Measurements from ENCODE around the gene ATG4C.
"Not testable (repeated sequence)": the region's sequence is repeated elsewhere in the genome, so short reads cannot be mapped to it uniquely, and the experiment has no call there.

ATG4C gene

GRCh38 chr1:62753031-62753965, 30.6 kb upstream of the ATG4C start:
- H3K4me3 ChIP-seq (ENCODE audit: low read depth, low read length), result no peak overlapping the region
- TF ChIP-seq CTCF (IDR thresholded peaks at IDR 0.05; ENCODE audit: low read depth, low read length), result no peak

DNA sequence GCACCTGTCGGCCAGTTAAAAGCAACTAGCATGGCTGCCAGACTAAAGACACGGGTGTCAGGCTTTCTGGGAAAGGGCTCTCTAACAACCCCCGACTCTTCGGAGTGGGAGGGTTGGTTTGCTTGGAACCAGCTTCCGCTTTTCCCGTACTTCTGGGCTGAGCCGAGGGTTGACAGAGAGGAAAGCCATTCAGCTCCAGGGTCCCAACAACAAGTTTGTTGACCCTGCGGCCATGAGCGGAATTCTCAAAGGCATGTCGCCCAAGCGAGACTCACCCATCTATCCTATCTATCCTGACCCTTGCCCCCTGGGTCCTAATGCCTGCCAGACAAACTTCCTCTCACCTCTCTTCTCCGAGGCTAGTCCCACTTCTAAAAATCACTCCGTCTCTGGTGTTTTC, 29.0 kb upstream of the ATG4C start:
- not testable (repeated sequence) for H3K4me3 ChIP-seq (ENCODE audit: low read depth, low read length)

DNA sequence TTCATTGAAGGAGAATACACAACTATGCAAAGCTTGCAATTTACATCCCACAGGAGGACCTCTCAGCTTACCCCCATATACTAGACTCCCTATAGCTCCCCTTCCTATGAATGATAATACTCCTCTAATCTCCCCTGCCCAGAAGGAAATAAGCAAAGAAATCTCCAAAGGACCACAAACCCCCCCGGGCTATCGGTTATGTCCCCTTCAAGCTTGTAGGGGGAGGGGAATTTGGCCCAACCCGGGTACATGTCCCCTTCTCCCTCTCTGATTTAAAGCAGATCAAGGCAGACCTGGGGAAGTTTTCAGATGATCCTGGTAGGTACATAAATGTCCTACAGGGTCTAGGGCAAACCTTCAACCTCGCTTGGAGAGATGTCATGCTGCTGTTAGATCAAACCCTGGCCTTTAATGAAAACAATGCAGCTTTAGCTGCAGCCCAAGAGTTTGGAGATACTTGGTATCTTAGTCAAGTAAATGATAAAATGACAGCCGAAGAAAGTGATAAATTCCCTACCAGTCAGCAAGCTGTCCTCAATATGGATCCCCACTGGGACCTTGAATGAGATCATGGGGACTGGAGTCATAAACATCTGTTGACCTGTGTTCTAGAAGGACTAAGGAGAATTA, 27.6 kb upstream of the ATG4C start:
- not testable (repeated sequence) for H3K4me3 ChIP-seq (ENCODE audit: low read depth, low read length)

DNA sequence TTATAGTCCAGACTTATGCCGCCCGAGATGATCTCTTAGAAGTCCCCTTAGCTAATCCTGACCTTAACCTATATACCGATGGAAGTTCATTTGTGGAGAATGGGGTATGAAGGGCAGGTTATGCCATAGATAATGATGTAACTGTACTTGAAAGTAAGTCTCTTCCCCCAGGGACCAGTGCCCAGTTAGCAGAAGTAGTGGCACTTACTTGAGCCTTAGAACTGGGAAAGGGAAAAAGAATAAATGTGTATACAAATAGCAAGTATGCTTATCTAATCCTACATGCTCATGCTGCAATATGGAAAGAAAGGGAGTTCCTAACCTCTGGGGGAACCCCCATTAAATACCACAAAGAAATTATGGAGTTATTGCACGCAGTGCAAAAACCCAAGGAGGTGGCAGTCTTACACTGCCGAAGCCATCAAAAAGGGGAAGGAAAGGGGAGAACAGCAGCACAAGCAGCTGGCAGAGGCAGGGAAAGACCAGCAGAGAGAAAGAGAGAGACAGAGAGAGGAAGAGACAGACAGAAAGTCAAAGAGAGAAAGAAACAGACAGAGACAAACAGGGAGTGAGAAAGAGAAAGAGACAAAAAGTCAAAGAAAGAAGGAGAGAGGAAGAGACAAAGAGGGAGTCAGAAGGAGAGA, 24.6 kb upstream of the ATG4C start:
- not testable (repeated sequence) for H3K4me3 ChIP-seq (ENCODE audit: low read depth, low read length)

DNA sequence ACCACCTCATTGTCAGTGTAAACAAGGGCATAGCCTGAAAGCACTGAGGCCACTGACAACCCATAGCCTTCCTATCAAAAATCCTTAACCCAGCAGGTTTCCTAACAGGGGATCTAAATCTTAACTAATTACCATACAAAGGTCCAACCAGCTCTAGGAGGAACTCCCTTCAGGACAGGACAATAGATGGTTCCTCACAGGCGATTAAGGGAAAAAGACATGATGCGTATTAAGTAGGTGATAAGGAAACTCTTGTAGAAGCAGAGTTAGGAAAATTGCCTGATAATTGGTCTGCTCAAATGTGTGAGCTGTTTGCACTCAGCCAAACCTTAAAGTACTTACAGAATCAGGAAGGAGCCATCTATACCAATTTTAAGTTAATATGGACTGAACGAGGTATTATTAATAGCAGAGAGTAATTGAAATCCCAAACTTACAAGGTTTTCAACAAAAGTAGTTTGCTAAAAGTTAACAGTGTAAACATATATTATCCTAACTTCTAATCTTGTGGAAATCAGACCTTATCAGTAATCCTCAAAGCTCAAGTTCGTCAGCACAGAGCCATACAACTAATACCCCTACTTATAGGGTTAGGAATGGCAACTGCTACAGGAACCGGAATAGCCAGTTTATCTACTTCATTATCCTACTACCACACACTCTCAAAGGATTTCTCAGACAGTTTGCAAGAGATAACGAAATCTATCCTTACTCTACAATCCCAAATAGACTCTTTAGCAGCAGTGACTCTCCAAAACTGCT, 23.7 kb upstream of the ATG4C start:
- H3K4me3 ChIP-seq (ENCODE audit: low read depth, low read length), result not testable (repeated sequence)

GRCh38 chr1:62761223-62761870, 22.6 kb upstream of the ATG4C start:
- H3K4me3 ChIP-seq (ENCODE audit: low read depth, low read length), result not testable (repeated sequence)

- not testable (repeated sequence) for H3K4me3 ChIP-seq (ENCODE audit: low read depth, low read length)
Measured at GRCh38 chr1:62762027-62762426, 21.9 kb upstream of the ATG4C start.

- H3K4me3 ChIP-seq (ENCODE audit: low read depth, low read length), result no peak overlapping the region
- no peak for TF ChIP-seq CTCF (IDR thresholded peaks at IDR 0.05; ENCODE audit: low read depth, low read length)
Measured at GRCh38 chr1:62765981-62766380, 18.0 kb upstream of the ATG4C start.

DNA sequence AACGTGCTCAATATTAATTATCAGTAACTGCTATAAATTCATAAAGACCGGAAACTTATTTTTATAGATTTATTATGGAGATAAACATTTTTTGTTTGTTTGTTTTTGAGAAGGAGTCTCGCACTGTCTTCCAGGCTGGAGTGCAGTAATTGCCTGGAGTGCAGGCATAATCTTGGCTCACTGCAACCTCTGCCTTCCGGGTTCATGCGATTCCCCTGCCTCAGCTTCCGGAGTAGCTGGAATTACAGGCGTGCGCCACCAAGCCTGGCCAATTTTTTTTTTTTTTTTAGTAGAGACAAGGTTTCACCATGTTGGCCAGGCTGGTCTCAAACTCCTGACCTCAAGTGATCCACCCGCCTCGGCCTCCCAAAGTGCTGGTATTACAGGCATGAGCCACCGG, 15.4 kb upstream of the ATG4C start:
- not testable (repeated sequence) for H3K4me3 ChIP-seq (ENCODE audit: low read depth, low read length)

- no peak overlapping the region for H3K4me3 ChIP-seq (ENCODE audit: low read depth, low read length)
- TF ChIP-seq CTCF (IDR thresholded peaks at IDR 0.05; ENCODE audit: low read depth, low read length), result no peak
Measured at GRCh38 chr1:62772607-62773295, 11.2 kb upstream of the ATG4C start.
